Fibroblast of pulmonary artery (primary cell): ENCODE measurements around the gene KIF16B.
A peak's percentile ranks its signal among the peaks of the same experiment; 100 is the strongest.

Experiments used
- DNase-seq: peaks from one replicate; pipeline ENCODE4 v3.0.0-alpha.2; 2010; ENCODE audit warnings: low read depth
- H3K4me3 ChIP-seq: replicated peaks from 2 replicates; pipeline ENCODE4 v1.5.1; 2011; ENCODE audit warnings: low read depth, mild to moderate bottlenecking, control low read depth, low read length, moderate library complexity
- CTCF ChIP-seq: IDR thresholded peaks from 2 replicates; pipeline ENCODE4 v1.5.1; 2011; ENCODE audit warnings: mild to moderate bottlenecking, control low read depth, low read length, inconsistent platforms; ENCODE audit errors: missing control alignments

KIF16B gene

GRCh38 chr20:16387666-16388065 lies 185.6 kb downstream of the KIF16B start:
- TF ChIP-seq CTCF = no peak
- DNase-seq = no peak
- H3K4me3 ChIP-seq = no peak overlapping the region

- no peak for DNase-seq
- TF ChIP-seq CTCF = no peak
These were observed 187.4 kb downstream of the KIF16B start for GRCh38 chr20:16385891-16386290.

GRCh38 chr20:16385462-16385861 lies 187.8 kb downstream of the KIF16B start:
- H3K4me3 ChIP-seq = no peak overlapping the region
- no peak for TF ChIP-seq CTCF
- no peak for DNase-seq

More at GRCh38 chr20:16385891-16386290, 187.4 kb downstream of the KIF16B start:
- H3K4me3 ChIP-seq = no peak overlapping the region

GRCh38 chr20:16381444-16381843 lies 191.8 kb downstream of the KIF16B start:
- H3K4me3 ChIP-seq = no peak overlapping the region
- DNase-seq = no peak
- TF ChIP-seq CTCF = no peak

GRCh38 chr20:16378712-16379370 lies 194.4 kb downstream of the KIF16B start:
- peak; percentile 14 for DNase-seq
- no peak overlapping the region for H3K4me3 ChIP-seq
- no peak for TF ChIP-seq CTCF

GRCh38 chr20:16378122-16378521 lies 195.1 kb downstream of the KIF16B start:
- DNase-seq = no peak
- H3K4me3 ChIP-seq = no peak overlapping the region
- no peak for TF ChIP-seq CTCF

- no peak for DNase-seq
- TF ChIP-seq CTCF = no peak
- no peak overlapping the region for H3K4me3 ChIP-seq
These were observed 203.8 kb downstream of the KIF16B start for GRCh38 chr20:16369441-16369840.
